Progenitor cell of endocrine pancreas (in vitro differentiated cells): Measurements from ENCODE around the gene PPFIA1. TPM values are rescaled to one million over a fixed set of nuclear protein-coding genes. Genes with fewer than 3 reads are reported as not detected.

Source experiments
- DNase-seq: peaks from one replicate; pipeline ENCODE4 v3.0.0; 2021; ENCODE audit warnings: low spot score; ENCODE audit not compliant: unreplicated experiment
- H3K27ac Mint-ChIP-seq: 2 replicates; pipeline ENCODE4 v1.8.0; 2021; ENCODE audit warnings: mild to moderate bottlenecking, moderate library complexity, mixed read lengths
- H3K27me3 Mint-ChIP-seq: 2 replicates; pipeline ENCODE4 v1.8.0; 2021; ENCODE audit warnings: mixed read lengths
- H3K36me3 Mint-ChIP-seq: 2 replicates; pipeline ENCODE4 v1.8.0; 2022; ENCODE audit warnings: mixed read lengths; ENCODE audit not compliant: insufficient read depth
- H3K4me1 Mint-ChIP-seq: 2 replicates; pipeline ENCODE4 v1.8.0; 2021; ENCODE audit warnings: low read depth, mixed read lengths
- H3K4me3 Mint-ChIP-seq: 2 replicates; pipeline ENCODE4 v1.8.0; 2021; ENCODE audit warnings: low read depth, mild to moderate bottlenecking, moderate library complexity, mixed read lengths
- H3K9me3 Mint-ChIP-seq: 2 replicates; pipeline ENCODE4 v1.8.0; 2021; ENCODE audit warnings: low read depth, mixed read lengths
- CTCF ChIP-seq: fragments of 200-600 bp; sonication (generic); IDR thresholded peaks from one replicate; pipeline ENCODE4 v1.5.0; 2021; ENCODE audit warnings: antibody characterized with exemption, mild to moderate bottlenecking; ENCODE audit not compliant: unreplicated experiment
- total RNA-seq: library from RNA; stranded (reverse); gene quantifications from 2 replicates; pipeline ENCODE4 v1.2.1, GENCODE V29; 2021

Gene PPFIA1
- total RNA-seq, 1 donor from 2014 or later, result 70.8 TPM

- no peaks in the 10 kb centered on the region for H3K27me3 Mint-ChIP-seq
- H3K4me3 Mint-ChIP-seq, result no peak overlapping the region
- no peak overlapping the region for H3K27ac Mint-ChIP-seq
Measured at GRCh38 chr11:70307176-70307575, 36.7 kb downstream of the PPFIA1 start.

GRCh38 chr11:70311616-70312015 is 41.1 kb downstream of the PPFIA1 start:
- TF ChIP-seq CTCF, result no peak
- Mint-ChIP-seq H3K9me3 (no peaks in the 10 kb centered on the region), H3K27me3 (no peaks in the 10 kb centered on the region), H3K36me3 (peaks cover 16% of the 10 kb centered on the region), H3K4me1 (peaks cover 19% of the 10 kb centered on the region), H3K4me3 (no peak overlapping the region), H3K27ac (peak overlapping the region; percentile 73)
- DNase-seq, result no peak

More at GRCh38 chr11:70307176-70307575, 36.7 kb downstream of the PPFIA1 start:
- peaks cover 14% of the 10 kb centered on the region for H3K36me3 Mint-ChIP-seq
- H3K9me3 Mint-ChIP-seq, result no peaks in the 10 kb centered on the region
- no peak for DNase-seq
- H3K4me1 Mint-ChIP-seq, result peaks cover 15% of the 10 kb centered on the region
- TF ChIP-seq CTCF, result no peak

- no peak for TF ChIP-seq CTCF
- Mint-ChIP-seq H3K27ac (peak overlapping the region; percentile 2), H3K27me3 (no peaks in the 10 kb centered on the region), H3K36me3 (peaks cover 15% of the 10 kb centered on the region), H3K4me1 (peaks cover 15% of the 10 kb centered on the region), H3K4me3 (no peak overlapping the region), H3K9me3 (no peaks in the 10 kb centered on the region)
- no peak for DNase-seq
Measured at GRCh38 chr11:70312401-70313357, 42.2 kb downstream of the PPFIA1 start.

- no peak for TF ChIP-seq CTCF
- Mint-ChIP-seq H3K27me3 (no peaks in the 10 kb centered on the region), H3K4me3 (no peak overlapping the region), H3K27ac (no peak overlapping the region), H3K9me3 (no peaks in the 10 kb centered on the region), H3K4me1 (peaks cover 15% of the 10 kb centered on the region), H3K36me3 (peaks cover 15% of the 10 kb centered on the region)
- DNase-seq, result no peak
Measured at GRCh38 chr11:70313945-70314344, 43.5 kb downstream of the PPFIA1 start.

- TF ChIP-seq CTCF, result no peak
- Mint-ChIP-seq H3K36me3 (peaks cover 10% of the 10 kb centered on the region), H3K27ac (no peak overlapping the region), H3K4me3 (no peak overlapping the region), H3K9me3 (no peaks in the 10 kb centered on the region), H3K4me1 (peaks cover 15% of the 10 kb centered on the region), H3K27me3 (no peaks in the 10 kb centered on the region)
- DNase-seq, result no peak
Measured at GRCh38 chr11:70314730-70315129, 44.2 kb downstream of the PPFIA1 start.
